ENCODE measurements around the gene TFAP2C.
"Not testable (repeated sequence)": the region's sequence is repeated elsewhere in the genome, so short reads cannot be mapped to it uniquely, and the experiment has no call there.

TFAP2C gene

DNA sequence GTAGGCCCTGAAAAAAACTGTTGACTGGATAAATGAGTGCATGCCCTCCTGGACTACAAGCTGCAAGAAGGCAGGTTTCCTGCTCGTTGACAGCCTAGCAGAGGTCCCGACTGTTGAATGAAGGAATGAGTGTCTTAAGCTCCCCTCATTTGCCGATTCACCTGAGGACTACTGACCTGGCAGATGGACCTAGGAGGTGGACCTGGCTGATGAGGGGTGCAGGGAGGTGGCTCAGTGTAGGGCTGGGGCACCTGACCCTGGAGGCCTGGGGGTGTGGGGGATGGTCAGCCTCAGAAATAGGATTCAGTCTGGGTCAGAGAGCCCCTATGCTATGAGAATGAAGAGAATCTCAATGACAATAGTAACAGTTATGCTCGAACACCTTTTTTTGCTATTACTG is 11.6 kb upstream of the TFAP2C start:
- no peak for DNase-seq (ENCODE audit: low read depth)

DNA sequence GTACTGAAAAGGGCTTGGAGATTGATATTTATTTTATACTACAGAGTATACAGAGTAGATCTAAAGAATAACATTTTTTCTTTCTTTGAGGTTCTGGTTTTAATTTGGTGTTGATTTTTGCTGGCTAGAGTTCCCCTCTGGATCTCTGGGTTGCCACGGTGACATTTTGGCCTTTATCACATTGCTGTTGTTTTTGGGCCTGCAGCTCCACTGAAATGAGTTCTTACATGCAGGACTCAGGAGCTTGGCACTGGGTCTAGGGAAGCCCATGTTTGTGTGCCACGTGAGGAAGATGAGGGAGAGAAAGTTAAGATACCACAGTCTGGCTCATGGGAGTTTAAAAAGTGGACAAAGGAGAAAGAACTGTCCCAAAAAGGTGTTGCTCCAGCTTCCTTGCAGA is 7.4 kb upstream of the TFAP2C start:
- DNase-seq (ENCODE audit: low read depth) = no peak

DNA sequence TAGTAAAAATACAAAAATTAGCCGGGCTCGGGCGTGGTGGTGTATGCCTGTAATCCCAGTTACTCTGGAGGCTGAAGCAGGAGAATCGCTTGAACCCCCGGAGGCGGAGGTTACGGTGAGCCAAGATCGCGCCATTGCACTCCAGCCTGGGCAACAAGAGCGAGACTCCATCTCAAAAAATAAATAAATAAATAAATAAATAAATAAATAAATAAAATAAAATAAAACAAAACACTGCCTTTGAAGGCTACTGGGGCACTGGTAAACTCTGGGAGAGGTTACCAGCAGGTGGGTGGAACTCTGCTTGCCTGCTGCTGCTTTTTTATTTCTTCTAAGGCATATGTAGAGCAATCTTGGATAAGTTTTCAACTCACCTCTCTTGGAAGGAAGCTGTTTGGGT is 5.2 kb upstream of the TFAP2C start:
- not testable (repeated sequence) for DNase-seq (ENCODE audit: low read depth)

DNA sequence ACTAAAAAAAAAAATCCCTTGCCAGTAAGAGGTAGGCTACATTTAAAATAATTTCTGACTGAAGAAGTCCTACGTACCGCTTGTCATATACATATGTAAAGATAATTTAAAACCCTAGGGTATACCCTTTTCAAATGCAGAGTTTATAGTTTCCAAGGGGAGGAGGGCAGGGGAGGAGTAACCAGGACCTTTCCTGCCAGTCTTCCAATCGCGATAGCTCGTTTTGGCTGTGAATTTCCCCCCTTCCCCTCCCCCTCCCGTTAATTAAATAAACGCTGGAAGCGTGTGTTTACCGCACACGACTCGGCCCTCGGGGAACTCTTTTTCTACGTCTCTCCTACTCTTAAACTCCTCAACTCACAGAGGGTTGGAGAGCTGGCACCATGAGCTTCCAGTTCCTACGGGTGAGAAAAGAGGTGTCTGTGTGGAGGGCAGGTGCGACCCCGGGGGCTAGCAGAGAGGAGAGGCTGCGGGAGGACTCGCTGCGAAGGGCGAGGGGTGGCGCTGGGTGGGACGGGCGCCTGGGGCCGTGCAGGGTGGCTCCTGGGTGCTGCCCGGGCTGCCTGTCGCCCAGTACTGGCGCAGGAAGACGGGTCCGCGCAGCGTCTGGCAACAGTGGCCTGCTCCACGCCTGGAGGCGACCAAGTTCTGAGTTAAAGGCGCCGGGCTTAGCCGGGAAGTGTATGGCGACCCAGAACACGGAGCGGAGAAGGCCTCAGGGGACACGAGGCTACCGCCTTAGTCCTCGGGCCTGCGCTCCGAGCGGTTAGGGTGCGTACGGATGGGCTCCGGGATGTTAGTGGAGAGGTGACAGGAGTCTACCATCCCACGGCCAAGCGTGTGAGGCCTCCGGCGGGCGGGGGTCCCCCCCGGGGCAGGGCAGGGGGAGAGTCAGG is 4.1 kb upstream of the TFAP2C start:
- no peak for DNase-seq (ENCODE audit: low read depth)

DNA sequence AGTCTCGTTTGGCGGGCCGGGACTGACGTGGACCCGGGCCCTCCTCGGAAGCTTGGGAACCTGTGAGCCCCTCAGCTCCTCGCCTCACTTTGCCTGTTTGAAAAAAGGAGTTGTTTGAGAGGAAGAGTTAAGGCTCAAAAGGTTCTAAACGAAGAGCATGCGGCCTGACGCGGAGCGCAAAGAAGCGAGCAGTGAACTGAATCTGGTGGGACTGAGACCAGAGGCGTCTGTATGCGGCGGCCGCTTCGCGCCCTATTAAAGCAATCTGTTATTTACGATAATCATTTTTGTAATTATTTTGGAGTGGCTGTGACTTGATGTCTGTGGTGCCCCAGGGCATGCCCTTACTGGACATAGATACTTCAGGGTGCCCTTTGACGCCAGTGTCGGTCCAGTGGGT is 3.3 kb upstream of the TFAP2C start:
- no peak for DNase-seq (ENCODE audit: low read depth)

DNA sequence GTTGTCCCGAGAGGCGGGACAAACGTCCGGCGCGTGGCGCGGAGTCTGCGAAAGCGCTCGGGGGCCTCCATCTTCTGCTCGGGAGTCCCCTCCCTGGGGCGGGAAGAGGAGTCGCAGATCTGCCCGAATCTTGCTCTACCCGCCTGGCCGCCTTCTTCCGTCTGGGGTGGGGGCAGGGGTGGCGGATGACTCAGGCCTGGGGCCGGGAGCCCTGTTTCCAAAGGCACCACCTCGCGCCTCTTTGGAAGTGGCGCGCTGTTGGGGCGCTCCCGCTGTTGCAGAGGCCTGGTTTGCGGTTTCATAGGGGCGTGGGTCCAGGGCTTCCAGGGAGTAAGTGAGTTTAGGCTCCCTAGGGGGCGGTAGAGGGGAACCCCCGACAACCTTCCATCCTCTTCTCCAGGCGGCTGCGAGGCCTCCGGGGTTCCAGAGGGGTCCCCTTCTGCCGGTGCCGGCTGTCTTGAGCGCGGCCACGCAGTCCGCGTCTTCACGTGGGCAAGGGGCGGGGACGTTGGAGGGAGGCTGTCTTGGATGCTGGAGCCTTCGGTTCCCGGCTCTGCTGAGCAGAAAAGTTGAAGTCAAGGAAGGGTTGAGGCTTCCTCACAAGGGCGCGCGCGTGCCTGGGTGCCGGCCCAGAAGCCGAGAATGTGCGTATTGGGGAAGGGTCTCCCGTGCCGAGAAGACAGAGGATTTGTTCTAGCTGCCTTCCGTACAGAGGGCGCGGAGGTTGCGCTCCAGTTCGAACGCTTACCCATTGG is 2.6 kb upstream of the TFAP2C start:
- no peak for DNase-seq (ENCODE audit: low read depth)

DNA sequence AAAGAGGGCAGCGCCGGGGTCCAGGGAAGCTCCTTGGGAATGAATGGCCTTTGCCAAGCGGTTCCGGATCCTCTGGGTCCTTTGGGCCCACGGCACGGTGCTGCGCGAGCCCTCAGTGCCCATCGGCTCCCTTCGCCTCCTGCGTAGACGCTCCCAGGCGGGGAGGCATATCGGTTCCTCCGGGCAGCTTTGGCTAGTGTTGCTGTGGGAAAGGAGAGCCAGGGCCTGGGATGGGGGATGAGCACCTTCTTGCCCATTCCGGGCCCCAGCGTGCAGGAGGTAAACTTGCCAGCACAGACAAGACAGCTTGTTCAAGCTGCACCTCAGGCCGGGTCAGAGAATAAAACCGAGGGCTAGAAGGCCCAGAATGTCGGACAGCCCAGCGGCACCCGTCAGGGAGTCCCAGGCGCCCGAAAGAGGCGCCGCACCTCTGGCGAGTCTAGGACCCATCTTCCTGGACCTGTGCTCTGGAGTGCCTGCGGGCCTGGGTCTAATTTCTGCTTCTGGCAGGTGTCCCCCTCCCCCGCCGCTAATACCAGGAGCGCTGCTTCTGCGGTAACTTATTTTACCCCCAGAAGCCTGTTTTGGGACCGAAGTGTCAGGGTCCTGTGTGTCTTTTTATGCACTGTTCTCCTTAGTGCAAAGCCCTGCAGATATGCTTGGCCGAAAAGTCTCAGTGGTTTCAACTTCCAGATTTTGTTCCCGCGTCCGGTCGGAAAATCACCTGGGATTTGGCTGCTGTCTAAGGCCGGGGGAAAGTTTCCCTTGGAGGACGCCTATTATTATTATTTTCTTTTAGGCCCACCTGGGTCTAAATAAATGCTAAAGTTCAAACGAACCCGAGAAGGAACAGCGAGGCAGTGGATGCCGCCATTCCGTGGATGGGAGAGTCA is 1.7 kb upstream of the TFAP2C start:
- no peak for DNase-seq (ENCODE audit: low read depth)

DNA sequence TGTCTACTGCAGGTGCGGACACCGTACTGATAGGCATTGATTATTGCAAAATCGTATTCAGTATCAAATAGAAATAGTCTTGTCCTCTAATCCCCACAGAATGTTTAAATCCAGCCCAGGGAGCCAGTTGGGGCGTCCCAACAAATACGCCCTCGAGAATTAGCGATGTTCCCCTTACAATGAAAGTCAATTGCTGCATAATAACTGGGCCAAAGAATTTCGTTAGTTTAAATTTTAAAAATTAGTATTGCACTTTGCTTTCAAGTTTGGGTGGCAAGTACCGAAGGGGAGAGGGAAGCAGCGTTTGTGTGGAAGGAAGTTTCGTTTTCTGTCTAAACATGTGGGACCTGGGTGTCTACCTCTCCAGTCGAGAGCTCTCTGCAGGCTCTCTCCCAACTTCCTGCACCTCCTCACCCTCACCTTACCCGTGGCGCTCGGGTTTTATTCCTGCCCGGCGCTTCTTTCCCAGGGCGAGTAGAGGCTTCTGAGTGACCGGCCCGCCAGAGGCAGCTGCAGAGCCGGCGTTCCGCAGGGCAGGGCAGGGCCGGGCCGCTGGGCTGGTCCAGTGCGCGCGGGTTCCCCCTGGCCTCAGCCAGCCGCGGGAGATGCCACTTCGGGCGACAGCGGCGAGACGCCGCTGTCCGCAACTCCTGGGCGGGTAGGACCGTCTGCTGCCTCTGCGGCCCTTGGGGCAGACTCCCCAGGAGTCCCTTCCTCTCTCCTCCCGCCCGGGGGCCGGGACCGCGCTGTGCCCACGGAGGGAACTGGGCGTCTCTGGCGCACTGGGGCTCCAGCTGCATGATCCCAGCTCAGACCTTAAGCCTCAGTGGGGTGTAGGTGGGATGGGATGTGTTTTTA is 862 bp upstream of the TFAP2C start:
- no peak for DNase-seq (ENCODE audit: low read depth)

DNA sequence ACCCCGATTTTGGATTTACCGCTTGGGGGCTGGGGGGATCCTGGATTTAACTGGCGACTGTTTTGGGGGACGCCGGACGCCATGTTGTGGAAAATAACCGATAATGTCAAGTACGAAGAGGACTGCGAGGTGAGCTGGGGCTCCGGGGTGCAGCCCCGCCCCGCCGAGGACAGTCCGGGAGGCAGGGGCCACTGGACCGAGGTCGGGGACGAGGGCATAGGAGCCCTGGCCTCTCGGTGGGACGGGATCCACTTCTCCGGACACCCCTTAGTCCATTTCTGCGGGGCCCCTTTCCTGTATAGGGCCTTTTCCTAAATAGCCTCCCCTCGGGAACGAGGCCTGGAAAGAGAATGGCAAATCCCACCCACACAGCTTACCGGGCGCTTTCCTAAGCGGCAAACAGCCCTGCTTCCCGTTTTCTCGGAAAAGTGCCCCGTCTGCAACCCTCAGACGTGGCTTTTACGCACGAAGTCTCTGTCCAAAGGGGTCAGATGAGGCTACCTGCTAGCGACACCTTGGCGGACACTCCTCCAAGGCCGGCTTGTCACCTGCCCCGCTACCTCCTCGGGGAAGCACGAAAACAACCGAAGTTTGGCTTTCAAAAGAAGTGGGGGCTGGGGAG is 469 bp downstream of the TFAP2C start:
- DNase-seq (ENCODE audit: low read depth) = no peak

DNA sequence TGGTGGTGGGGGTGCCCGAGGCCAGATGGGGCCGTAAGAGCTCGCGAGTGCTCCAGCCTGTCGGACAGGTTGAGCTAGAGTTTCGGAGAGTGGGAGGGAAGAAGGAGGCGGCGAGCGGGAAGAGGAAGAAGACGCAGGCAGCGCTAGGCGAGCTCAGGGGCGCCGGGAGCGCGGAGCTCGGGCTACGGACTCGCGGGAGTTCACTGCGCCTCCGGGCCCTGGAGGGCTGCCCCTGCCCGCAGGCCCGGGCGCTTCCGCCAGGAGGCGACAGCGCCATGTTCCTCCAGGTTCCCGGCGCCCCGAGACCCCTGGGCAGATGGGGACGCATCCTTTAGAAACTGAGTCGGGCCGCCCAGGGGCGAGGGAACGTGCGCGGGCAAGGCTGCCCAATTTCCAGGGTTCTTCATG is 984 bp downstream of the TFAP2C start:
- DNase-seq (ENCODE audit: low read depth) = no peak

DNA sequence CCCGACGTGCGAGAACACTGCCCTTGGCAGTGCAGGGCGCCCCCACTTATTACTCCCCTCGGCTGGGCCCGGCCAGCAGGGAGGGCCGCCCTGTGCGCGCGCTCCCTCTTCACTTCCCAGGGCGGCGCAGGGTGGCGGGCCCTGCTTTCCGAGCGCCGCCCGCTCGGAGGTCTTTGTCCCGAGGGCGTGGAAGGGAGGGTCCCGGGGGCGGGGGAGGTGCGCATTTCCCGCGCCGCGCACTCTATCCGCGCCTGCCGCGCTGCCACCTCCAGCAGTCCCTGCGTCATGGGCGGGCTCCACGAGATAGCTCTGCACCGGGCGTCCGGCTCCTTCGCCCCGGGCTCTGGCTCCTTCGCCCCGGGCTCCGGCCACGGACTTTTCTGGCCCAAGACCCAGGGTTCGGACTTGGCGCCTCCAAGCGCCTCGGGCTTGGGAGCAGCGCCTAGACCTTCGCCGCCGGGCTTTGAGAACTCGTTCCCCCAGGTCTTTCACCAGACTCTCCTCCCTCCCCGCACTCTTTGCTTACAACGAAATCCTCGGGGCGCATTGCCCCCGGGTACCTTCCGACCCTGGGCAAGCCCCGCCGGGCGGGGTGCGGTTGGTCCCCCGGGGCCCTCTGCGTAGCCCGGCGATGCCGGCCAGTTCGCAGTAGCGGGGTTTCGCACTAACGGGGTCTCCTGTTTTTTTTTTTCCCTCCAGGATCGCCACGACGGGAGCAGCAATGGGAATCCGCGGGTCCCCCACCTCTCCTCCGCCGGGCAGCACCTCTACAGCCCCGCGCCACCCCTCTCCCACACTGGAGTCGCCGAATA is 1.6 kb downstream of the TFAP2C start:
- DNase-seq (ENCODE audit: low read depth) = no peak

DNA sequence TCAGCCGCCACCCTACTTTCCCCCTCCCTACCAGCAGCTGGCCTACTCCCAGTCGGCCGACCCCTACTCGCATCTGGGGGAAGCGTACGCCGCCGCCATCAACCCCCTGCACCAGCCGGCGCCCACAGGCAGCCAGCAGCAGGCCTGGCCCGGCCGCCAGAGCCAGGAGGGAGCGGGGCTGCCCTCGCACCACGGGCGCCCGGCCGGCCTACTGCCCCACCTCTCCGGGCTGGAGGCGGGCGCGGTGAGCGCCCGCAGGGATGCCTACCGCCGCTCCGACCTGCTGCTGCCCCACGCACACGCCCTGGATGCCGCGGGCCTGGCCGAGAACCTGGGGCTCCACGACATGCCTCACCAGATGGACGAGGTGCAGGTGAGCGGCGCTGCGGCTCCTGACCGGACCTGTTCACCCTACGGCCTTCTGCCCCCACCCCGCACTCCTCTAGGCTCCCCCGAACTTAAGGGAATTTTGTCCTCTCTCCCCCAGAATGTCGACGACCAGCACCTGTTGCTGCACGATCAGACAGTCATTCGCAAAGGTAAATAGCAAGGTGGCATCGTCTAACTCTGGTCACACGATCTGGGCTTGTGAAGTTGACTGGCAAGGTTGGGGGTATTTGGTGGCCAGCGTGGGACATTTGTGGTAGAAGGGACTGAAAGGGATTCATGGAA is 2.3 kb downstream of the TFAP2C start:
- DNase-seq (ENCODE audit: low read depth) = no peak

DNA sequence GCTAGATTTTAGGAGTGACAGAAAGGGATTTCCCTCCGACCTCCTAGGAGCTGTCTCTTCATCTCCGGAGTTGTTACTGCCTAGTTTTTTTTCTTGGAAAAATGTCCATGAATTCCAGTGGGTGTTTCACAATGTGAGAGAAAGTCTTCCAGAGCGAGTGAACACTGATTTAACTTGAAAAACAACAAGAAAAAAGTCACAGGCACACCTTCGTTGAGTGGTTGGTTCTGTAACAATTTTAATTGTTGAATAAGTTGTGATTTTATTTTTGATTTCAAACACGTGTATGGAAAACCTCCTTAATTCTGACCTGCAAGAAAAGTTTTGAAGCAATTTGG is 2.9 kb downstream of the TFAP2C start:
- no peak for DNase-seq (ENCODE audit: low read depth)

DNA sequence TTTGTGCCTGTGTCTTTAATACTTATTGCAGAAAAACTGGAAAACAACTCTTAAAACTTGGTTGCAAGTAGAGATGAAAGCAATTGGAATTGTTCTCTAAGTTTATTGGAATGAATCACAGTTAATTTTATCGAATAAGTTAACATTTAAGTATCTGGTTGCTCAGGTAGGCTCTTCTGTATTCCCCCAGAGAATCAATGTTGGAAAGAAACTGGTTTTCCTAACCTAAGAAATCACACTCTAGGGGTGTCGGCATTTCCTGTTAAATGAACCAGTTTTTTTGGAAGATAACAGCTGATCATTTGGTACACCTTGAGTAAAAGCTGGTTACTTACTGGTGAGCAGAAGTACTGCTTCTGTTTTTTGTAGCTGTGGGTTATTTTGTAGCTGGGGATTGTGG is 5.2 kb downstream of the TFAP2C start:
- no peak for DNase-seq (ENCODE audit: low read depth)

DNA sequence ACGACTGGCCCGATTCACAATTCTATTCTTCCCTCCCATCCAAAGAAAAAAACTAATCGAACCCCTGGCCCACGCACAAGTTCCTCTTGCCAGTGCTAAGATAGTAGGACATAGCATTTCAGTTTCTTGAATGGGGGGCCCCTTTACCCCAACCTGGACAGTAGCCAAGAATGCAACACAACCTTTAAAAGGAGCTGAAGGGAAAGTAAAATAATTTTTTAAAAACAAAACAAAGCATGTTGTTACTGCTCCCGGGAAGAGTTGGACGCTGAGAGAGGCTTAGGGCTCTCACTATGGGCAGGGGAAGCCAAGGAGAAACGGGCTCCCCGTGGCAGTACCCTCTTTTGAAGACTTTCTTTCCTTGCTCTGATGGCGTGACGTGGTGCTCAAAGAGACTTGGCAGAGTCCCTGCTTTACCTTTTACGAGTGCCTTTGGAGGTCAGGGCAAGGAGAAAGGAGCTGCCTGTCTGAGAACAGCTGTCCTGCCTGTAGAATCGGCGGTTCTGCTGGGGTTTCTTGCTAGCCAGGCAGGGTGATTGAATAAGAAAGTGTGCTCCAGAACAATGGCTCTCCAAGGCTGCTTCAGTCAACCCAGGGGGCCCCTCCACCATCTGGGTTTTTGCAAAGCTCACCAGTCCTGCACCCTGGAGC is 5.8 kb downstream of the TFAP2C start:
- no peak for DNase-seq (ENCODE audit: low read depth)

DNA sequence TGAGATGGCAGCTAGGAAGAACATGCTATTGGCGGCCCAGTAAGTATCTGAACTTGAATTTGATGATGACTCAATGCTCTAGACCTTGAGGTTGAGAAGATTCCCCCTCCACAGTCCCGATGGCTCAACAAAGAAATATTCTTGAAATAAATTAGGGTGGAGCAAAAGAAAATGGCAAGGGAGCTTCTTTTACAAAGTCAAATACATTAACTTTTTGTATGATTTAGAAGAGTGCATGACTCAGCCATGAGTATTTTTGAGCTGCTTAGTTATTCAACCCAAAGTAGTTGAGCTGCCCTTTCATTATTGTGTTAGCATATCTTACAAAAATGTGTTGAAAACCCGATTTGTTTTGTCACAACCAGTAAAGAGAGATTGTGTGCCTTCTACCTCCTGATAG is 7.6 kb downstream of the TFAP2C start:
- no peak for DNase-seq (ENCODE audit: low read depth)

DNA sequence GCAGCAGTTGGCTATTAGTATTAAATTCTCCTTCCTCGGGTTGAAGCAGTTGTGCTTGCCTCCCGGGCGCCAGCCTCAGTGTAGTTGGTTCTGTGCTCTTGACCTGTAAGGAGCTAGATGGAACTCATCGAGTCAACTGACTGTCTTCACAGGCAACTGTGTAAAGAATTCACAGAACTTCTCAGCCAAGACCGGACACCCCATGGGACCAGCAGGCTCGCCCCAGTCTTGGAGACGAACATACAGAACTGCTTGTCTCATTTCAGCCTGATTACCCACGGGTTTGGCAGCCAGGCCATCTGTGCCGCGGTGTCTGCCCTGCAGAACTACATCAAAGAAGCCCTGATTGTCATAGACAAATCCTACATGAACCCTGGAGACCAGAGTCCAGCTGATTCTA is 8.5 kb downstream of the TFAP2C start:
- no peak for DNase-seq (ENCODE audit: low read depth)

DNA sequence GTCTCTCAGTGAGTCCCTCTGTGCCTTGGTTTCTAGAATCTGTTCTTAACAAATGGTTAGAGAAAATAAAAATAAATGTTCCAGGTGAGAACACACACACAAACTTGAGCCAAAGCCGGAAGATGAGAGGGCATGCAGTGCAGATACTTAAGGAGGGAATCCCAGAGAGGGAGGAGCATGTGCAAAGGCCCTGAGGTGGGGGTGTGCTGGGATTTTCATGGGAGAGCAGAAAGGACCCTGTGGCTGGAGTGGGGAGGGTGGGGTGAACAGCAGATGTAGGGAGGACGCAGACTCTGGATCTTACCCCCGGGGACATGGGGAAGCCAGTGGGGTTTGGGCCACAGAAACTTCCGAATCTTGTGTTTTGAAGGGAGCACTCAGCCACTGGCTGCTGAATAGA is 17.5 kb downstream of the TFAP2C start:
- DNase-seq (ENCODE audit: low read depth) = no peak

DNA sequence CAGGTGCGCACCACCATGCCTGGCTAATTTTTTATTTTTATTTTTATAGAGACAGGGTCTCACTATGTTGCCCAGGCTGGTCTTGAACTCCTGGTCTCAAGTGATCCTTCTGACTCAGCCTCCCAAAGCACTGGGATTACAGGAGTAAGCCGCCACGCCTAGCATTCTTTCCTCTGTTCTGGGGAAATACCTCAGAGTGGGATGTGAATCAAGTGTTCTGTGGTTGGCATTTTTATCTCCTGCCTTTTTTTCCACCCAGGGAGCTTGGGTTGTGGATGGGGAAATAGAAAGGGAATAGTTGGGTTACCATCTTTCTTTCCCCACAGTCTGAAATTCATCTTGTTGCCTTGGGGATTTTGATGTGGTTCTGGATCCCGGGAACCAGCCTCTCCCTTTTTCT is 24.1 kb downstream of the TFAP2C start:
- no peak for DNase-seq (ENCODE audit: low read depth)
